GM12878 (cell line): Measurements from ENCODE around the gene DIS3L2.

ENCODE experiments used
- JUNB ChIP-seq: IDR thresholded peaks from 2 replicates; pipeline ENCODE4 v1.6.1; 2016; ENCODE audit warnings: antibody characterized with exemption, mild to moderate bottlenecking
- PML ChIP-seq: IDR thresholded peaks from 2 replicates; pipeline ENCODE4 v1.6.1; 2012; ENCODE audit warnings: low read length, inconsistent platforms
- POLR2A ChIP-seq: IDR thresholded peaks from 2 replicates; pipeline ENCODE4 v1.6.1; 2011; ENCODE audit warnings: low read depth, mild to moderate bottlenecking, low read length
- STAT1 ChIP-seq: fragments of 450-650 bp; conservative IDR thresholded peaks from 2 replicates; pipeline ENCODE4 v1.6.1; 2014; ENCODE audit warnings: antibody characterized with exemption, mild to moderate bottlenecking
- TF ChIP-seq, protein P1 (sequence below), 3 experiments: IDR thresholded peaks in 2 of 3; conservative IDR thresholded peaks in 1 of 3; 2 replicates each; pipeline ENCODE4 v1.5.1; 2011; ENCODE audit warnings: low read depth in 3 of 3, low read length in 3 of 3, mild to moderate bottlenecking in 3 of 3, control low read depth in 2 of 3, moderate library complexity in 2 of 3, inconsistent platforms in 1 of 3, mixed read lengths in 1 of 3; ENCODE audit not compliant: control insufficient read depth in 2 of 3, insufficient read depth in 1 of 3; ENCODE audit errors: extremely low read depth in 1 of 3

- no peak for TF ChIP-seq STAT1
- TF ChIP-seq JUNB = no peak
- no peak for TF ChIP-seq PML
- TF ChIP-seq POLR2A = no peak
- TF ChIP-seq, protein P1, sequence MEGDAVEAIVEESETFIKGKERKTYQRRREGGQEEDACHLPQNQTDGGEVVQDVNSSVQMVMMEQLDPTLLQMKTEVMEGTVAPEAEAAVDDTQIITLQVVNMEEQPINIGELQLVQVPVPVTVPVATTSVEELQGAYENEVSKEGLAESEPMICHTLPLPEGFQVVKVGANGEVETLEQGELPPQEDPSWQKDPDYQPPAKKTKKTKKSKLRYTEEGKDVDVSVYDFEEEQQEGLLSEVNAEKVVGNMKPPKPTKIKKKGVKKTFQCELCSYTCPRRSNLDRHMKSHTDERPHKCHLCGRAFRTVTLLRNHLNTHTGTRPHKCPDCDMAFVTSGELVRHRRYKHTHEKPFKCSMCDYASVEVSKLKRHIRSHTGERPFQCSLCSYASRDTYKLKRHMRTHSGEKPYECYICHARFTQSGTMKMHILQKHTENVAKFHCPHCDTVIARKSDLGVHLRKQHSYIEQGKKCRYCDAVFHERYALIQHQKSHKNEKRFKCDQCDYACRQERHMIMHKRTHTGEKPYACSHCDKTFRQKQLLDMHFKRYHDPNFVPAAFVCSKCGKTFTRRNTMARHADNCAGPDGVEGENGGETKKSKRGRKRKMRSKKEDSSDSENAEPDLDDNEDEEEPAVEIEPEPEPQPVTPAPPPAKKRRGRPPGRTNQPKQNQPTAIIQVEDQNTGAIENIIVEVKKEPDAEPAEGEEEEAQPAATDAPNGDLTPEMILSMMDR (IDR thresholded peaks at IDR 0.05 in 2 of 3, conservative IDR thresholded peaks at IDR 0.05 in 1 of 3; ENCODE audit: control insufficient read depth in 2 of 3, extremely low read depth in 1 of 3, insufficient read depth in 1 of 3, low read depth in 3 of 3, low read length in 3 of 3) = no peak
Observed at GRCh38 chr2:232022718-232023117, 61.2 kb downstream of the DIS3L2 start.
